Neuronal stem cell (in vitro differentiated cells): ENCODE results near the gene IFI35.
A peak's percentile ranks its signal among the peaks of the same experiment; 100 is the strongest.

ENCODE experiments used
- DNase-seq: peaks from one replicate; pipeline ENCODE4 v3.0.0-alpha.2; 2013; ENCODE audit warnings: low spot score
- H2AFZ ChIP-seq: one replicate; pipeline ENCODE4 v1.6.1; 2013; ENCODE audit warnings: mild to moderate bottlenecking, low read length, inconsistent platforms
- H2AK5ac ChIP-seq: 2 replicates; pipeline ENCODE4 v1.6.1; 2013; ENCODE audit warnings: low read depth, mild to moderate bottlenecking, inconsistent platforms, low read length, moderate library complexity, mixed read lengths
- H2BK120ac ChIP-seq: 2 replicates; pipeline ENCODE4 v1.6.1; 2013; ENCODE audit warnings: low read depth, mild to moderate bottlenecking, inconsistent platforms, low read length, moderate library complexity, mixed read lengths
- H2BK12ac ChIP-seq: one replicate; pipeline ENCODE4 v1.6.1; 2013; ENCODE audit warnings: low read length, inconsistent platforms
- H2BK15ac ChIP-seq: 2 replicates; pipeline ENCODE4 v1.6.1; 2013; ENCODE audit warnings: mild to moderate bottlenecking, low read length, inconsistent platforms, mixed read lengths
- H2BK5ac ChIP-seq: one replicate; pipeline ENCODE4 v1.6.1; 2013; ENCODE audit warnings: inconsistent platforms, mild to moderate bottlenecking, low read length, moderate library complexity
- H3K14ac ChIP-seq: one replicate; pipeline ENCODE4 v1.6.1; 2013; ENCODE audit warnings: low read length, inconsistent platforms
- H3K18ac ChIP-seq: 2 replicates; pipeline ENCODE4 v1.6.1; 2013; ENCODE audit warnings: low read length, inconsistent platforms
- H3K23ac ChIP-seq: 2 replicates; pipeline ENCODE4 v1.6.1; 2013; ENCODE audit warnings: low read depth, mild to moderate bottlenecking, mixed read lengths, low read length, inconsistent platforms; ENCODE audit not compliant: poor library complexity
- H3K27ac ChIP-seq: replicated peaks from 3 replicates; pipeline ENCODE4 v1.5.1; 2013; ENCODE audit warnings: low read length, inconsistent platforms
- H3K27me3 ChIP-seq, 3 experiments: 2 replicates each; pipeline ENCODE4 v1.6.1; 2013; ENCODE audit warnings: low read length in 3 of 3, mild to moderate bottlenecking in 2 of 3, inconsistent platforms in 1 of 3, low read depth in 1 of 3, mixed read lengths in 1 of 3, moderate library complexity in 1 of 3; ENCODE audit not compliant: control insufficient read depth in 3 of 3, insufficient read depth in 3 of 3
- H3K36me3 ChIP-seq, 2 donors: replicated peaks in 1 of 2; 2 replicates each; pipeline ENCODE4 v1.6.1; 2013; ENCODE audit warnings: low read length in 2 of 2; ENCODE audit not compliant: control insufficient read depth in 2 of 2, insufficient read depth in 2 of 2
- H3K4ac ChIP-seq: 2 replicates; pipeline ENCODE4 v1.6.1; 2013; ENCODE audit warnings: inconsistent platforms, mild to moderate bottlenecking, low read length, moderate library complexity
- H3K4me1 ChIP-seq, 2 donors: 1 replicate in 1 of 2; 2 replicates in 1 of 2; pipeline ENCODE4 v1.6.1; 2013; ENCODE audit warnings: low read length in 2 of 2, low read depth in 1 of 2; ENCODE audit not compliant: control insufficient read depth in 2 of 2, insufficient read depth in 1 of 2
- H3K4me2 ChIP-seq: one replicate; pipeline ENCODE4 v1.6.1; 2013; ENCODE audit warnings: mild to moderate bottlenecking, low read length, inconsistent platforms; ENCODE audit not compliant: insufficient read depth, poor library complexity, severe bottlenecking
- H3K4me3 ChIP-seq, 2 donors: 2 replicates each; pipeline ENCODE4 v1.5.1; 2013; ENCODE audit warnings: low read length in 2 of 2, mild to moderate bottlenecking in 2 of 2, inconsistent platforms in 1 of 2, moderate library complexity in 1 of 2
- H3K79me1 ChIP-seq: one replicate; pipeline ENCODE4 v1.6.1; 2013; ENCODE audit warnings: low read depth, mild to moderate bottlenecking, inconsistent platforms, low read length, moderate library complexity
- H3K9ac ChIP-seq: one replicate; pipeline ENCODE4 v1.6.1; 2013; ENCODE audit warnings: mild to moderate bottlenecking, low read depth, low read length, inconsistent platforms; ENCODE audit not compliant: poor library complexity
- H3K9me3 ChIP-seq, 2 donors: replicated peaks in 1 of 2; 2 replicates each; pipeline versions ENCODE3 to v1.6.1; 2013; ENCODE audit warnings: low read length in 2 of 2, mild to moderate bottlenecking in 2 of 2, inconsistent platforms in 1 of 2, low read depth in 1 of 2, mixed read lengths in 1 of 2, moderate library complexity in 1 of 2; ENCODE audit not compliant: control insufficient read depth in 2 of 2, insufficient read depth in 1 of 2
- H4K8ac ChIP-seq: one replicate; pipeline ENCODE4 v1.6.1; 2013; ENCODE audit warnings: low read depth, mild to moderate bottlenecking, inconsistent platforms, low read length, moderate library complexity
- H4K91ac ChIP-seq: one replicate; pipeline ENCODE4 v1.6.1; 2013; ENCODE audit warnings: low read length, low read depth, mild to moderate bottlenecking, inconsistent platforms; ENCODE audit not compliant: poor library complexity
- WGBS, 2 donors: extraction: QIAGEN DNeasy Blood & Tissue Kit; methylation state at CpG; one replicate each; pipeline ENCODE4 v1.1.7; 2013; ENCODE audit warnings: missing lambda C conversion rate in 2 of 2, mixed read lengths in 1 of 2; ENCODE audit not compliant: insufficient read length in 2 of 2, insufficient replicate concordance in 1 of 2; ENCODE audit errors: extremely low coverage in 2 of 2; 5-methylcytosine and 5-hydroxymethylcytosine counted together

IFI35 gene

DNA sequence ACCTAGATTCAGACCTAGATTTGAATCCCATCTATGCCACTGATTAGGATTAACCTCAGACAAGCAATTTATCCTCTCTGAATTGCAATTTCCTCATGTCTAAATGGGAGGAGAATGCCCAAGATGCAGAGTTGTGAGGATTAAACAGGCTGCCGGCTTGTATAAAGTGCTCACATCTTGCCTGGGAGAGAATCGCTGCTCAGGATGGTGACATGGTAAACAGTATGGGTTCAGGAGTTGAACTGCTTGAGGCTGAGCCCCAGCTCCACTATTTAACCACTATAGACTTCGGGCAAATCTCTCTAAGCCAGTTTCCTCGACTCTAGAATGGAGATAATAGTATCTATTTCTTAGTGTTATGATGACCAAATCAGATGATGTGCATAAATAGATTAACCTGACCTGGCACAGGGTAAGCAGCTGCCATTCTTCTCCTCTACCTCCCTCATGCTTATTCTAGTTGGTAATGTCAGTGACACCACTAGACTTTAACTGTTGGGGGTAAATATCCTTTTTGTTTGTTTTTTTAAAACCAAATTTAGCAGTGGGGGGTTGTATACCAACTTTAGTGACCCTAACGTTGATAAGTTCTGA is 9.1 kb upstream of the IFI35 start:
- H3K79me1 ChIP-seq: peaks cover 6% of the 10 kb centered on the region
- H3K4me2 ChIP-seq: peak overlapping the region; percentile 45
- no peak overlapping the region for H2BK5ac ChIP-seq
- H2BK15ac ChIP-seq: no peak overlapping the region
- no peak for DNase-seq
- H3K27ac ChIP-seq: peak overlapping the region; percentile 56
- H2BK120ac ChIP-seq: no peak overlapping the region
- H2AK5ac ChIP-seq: no peak overlapping the region
- H4K91ac ChIP-seq: no peak overlapping the region
- H3K4me1 ChIP-seq: peaks cover 4 to 6% of the 10 kb centered on the region in 2 donors
- no peak overlapping the region for H4K8ac ChIP-seq
- H2AFZ ChIP-seq: peak overlapping the region; percentile 74
- H3K9me3 ChIP-seq: no peaks in the 10 kb centered on the region
- H3K14ac ChIP-seq: no peak overlapping the region
- H3K23ac ChIP-seq: no peak overlapping the region
- peak overlapping the region; percentile 12 for H3K4ac ChIP-seq
- H3K18ac ChIP-seq: no peak overlapping the region
- peaks cover 0 to 1% (median 0%) of the 10 kb centered on the region in 3 experiments for H3K27me3 ChIP-seq
- H2BK12ac ChIP-seq: no peak overlapping the region
- WGBS, 2 donors: no CpG with 5 or more reads among the region's 5 CpGs
- H3K36me3 ChIP-seq: peaks cover 26 to 52% of the 10 kb centered on the region in 2 donors
- H3K4me3 ChIP-seq: peak overlapping the region in 1 of 2 donors; percentile 20
- H3K9ac ChIP-seq: no peak overlapping the region

DNA sequence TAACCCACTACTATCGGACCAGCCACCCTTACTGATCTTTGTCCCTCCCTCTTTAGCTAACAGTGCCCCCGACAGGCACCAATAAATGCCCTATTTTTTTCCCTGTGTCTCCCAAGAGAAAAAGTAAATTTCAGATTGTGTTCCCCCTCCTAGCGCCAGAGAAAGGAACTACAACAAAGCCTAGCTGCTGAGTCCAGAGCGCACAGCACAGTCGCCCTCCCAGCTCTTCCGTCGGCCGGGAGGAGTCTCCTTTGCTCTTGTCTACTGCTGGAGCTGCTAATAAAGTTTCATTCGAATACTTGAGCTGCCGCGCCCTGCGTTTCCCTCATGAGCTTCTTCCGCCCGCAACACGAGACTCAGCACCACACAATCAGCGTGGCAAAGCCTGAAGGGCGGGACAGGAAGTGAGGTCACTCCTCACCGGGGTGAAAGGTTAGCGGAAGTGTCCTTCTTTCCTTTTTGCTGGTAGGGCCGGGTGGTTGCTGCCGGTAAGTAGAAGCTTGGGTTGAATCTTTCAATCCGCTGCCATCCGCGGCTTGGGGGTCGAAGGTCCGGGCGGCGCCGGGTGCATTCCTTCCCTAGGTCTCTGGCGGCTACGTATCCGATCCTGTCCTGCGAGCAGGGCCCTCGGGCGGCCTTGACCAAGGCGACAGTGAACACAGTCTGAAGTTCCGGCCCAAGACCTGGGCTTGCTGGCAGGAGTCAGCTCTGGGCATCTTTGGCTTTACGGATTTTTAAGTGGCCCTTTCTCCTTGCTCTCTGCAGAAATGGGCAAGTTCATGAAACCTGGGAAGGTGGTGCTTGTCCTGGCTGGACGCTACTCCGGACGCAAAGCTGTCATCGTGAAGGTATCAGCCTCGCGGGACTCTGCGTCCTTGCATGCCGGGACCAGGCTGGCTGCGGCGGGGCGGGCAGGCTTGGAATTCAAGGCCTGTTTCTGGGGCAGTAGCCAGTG is 8.3 kb upstream of the IFI35 start, which contains the start of gene RPL27:
RPL27 (plus strand) TSS at position 436 of the 955 bp plus-strand sequence; CDS start at position 768, 332 bp downstream.
- Histone ChIP-seq H3K14ac (peak within 1 kb of the TSS; percentile 12), H3K4ac (peak within 1 kb of the TSS; percentile 12), H3K27ac (peak within 1 kb of the TSS; percentile 90), H2AFZ (peak within 1 kb of the TSS; percentile 74), H3K27me3 (peaks cover 0 to 1% (median 0%) of the 10 kb centered on the region in 3 experiments), H2BK12ac (no peak within 1 kb of the TSS), H3K4me3 (peak within 1 kb of the TSS; percentile 86 to 95), H3K79me1 (peaks cover 6% of the 10 kb centered on the region), H2BK120ac (no peak within 1 kb of the TSS), H2BK5ac (peak within 1 kb of the TSS; percentile 85), H3K9ac (peak within 1 kb of the TSS; percentile 98), H4K91ac (no peak within 1 kb of the TSS), H3K23ac (peak within 1 kb of the TSS; percentile 40), H2BK15ac (no peak within 1 kb of the TSS), H3K9me3 (no peaks in the 10 kb centered on the region), H2AK5ac (no peak within 1 kb of the TSS), H3K36me3 (peaks cover 26 to 52% of the 10 kb centered on the region in 2 donors), H3K4me1 (peaks cover 4 to 6% of the 10 kb centered on the region in 2 donors), H3K18ac (peak within 1 kb of the TSS; percentile 94), H4K8ac (no peak within 1 kb of the TSS), H3K4me2 (peak within 1 kb of the TSS; percentile 80)
- peak; percentile 98 for DNase-seq
- WGBS, 2 donors: no CpG with 5 or more reads among the region's 49 CpGs

DNA sequence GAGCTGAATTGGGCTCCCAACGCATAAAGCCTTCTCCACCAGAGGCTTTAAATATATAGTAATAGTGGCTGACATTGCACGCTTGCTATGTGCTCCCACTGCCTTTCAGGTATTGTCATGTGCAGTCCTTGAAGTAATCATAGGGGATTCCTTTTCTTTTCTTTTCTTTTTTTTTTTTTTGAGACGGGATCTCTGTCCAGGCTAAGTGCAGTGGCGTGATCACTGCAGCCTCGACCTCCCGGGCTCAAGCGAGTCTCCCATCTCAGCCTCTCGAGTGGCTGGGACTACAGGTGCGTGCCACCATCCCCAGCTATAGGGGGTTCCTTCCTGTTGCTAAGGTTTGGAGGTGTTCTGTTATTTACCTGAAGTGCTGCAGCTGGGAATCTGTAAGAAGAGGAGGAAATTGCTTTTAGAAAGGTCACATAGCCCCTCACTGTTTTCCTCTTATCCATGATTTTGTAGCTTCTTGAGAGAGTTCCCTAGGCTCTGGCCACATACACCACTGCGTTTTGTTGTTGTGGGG is 7.5 kb upstream of the IFI35 start:
- no peak overlapping the region for H2AK5ac ChIP-seq
- no peak overlapping the region for H3K18ac ChIP-seq
- H2BK12ac ChIP-seq: no peak overlapping the region
- no peak overlapping the region for H2BK15ac ChIP-seq
- peaks cover 0 to 1% (median 0%) of the 10 kb centered on the region in 3 experiments for H3K27me3 ChIP-seq
- H3K4me3 ChIP-seq: peak overlapping the region; percentile 86 to 95
- no peak overlapping the region for H2BK120ac ChIP-seq
- H4K91ac ChIP-seq: no peak overlapping the region
- H3K9ac ChIP-seq: peak overlapping the region; percentile 98
- H2AFZ ChIP-seq: peak overlapping the region; percentile 74
- H3K4me1 ChIP-seq: peaks cover 4 to 6% of the 10 kb centered on the region in 2 donors
- H4K8ac ChIP-seq: no peak overlapping the region
- H3K14ac ChIP-seq: peak overlapping the region; percentile 12
- no peak overlapping the region for H3K27ac ChIP-seq
- peak overlapping the region; percentile 80 for H3K4me2 ChIP-seq
- H3K23ac ChIP-seq: no peak overlapping the region
- H3K9me3 ChIP-seq: no peaks in the 10 kb centered on the region
- H2BK5ac ChIP-seq: no peak overlapping the region
- DNase-seq: no peak
- no peak overlapping the region for H3K4ac ChIP-seq
- H3K79me1 ChIP-seq: peaks cover 6% of the 10 kb centered on the region
- H3K36me3 ChIP-seq: peaks cover 33 to 55% of the 10 kb centered on the region in 2 donors
- WGBS, 2 donors: no CpG with 5 or more reads among the region's 10 CpGs
